ENCODE measurements around the gene BEGAIN.

The BEGAIN gene

DNA sequence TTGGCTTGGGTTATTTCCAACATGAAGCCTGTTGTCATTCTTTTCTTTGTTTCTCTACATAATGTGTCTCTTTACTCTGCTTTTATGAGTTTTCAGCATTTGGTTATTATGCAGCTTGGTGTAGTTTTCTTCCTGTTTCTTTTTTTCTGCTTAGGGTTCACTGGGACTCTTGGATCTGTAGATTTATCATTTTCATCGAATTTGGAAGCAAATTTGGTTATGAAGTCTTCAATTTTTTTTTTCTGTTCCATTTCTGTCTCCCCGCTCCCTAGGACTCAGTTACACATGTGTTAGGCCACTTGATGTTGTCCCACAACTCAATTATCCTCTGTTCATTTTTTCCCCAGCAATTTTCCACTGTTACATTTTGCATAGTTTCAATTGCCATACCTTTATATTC is 13.8 kb upstream of the BEGAIN start:
- no peak for DNase-seq (ENCODE audit: low spot score)

DNA sequence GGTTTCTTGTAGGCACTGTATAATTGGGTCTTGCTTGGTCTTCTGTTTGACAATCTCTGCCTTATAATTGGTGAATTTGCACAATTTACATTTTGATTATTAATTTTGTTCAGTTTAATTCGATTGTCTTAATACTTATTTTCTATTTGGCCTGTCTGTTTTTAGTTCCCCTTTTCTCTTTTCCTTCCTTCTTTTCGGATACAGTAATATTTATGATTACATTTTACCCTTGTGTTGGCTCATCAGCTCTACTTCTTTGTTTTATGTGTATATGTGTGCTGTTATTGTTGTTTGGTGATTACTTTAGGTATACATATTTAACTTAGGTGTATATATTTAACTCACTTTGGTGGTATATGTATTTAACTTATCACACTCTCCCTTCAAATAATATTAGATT is 12.8 kb upstream of the BEGAIN start:
- DNase-seq (ENCODE audit: low spot score) = no peak

DNA sequence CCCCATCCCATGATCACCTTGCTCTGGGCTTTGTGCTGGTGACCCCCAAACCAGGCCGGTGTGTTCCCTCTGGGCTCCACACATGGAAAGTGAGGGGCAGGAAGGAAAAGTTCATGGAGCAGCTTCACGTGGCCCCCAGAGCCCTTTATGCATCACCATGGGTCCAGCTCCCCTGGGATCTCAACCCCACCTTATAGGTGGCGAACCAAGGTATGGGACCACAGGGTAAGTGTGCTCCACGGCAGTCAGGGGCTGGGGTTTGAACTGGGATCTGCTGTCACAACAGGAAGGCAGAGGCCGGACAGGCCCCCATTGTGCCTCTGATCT is 7.4 kb upstream of the BEGAIN start:
- DNase-seq (ENCODE audit: low spot score) = no peak

DNA sequence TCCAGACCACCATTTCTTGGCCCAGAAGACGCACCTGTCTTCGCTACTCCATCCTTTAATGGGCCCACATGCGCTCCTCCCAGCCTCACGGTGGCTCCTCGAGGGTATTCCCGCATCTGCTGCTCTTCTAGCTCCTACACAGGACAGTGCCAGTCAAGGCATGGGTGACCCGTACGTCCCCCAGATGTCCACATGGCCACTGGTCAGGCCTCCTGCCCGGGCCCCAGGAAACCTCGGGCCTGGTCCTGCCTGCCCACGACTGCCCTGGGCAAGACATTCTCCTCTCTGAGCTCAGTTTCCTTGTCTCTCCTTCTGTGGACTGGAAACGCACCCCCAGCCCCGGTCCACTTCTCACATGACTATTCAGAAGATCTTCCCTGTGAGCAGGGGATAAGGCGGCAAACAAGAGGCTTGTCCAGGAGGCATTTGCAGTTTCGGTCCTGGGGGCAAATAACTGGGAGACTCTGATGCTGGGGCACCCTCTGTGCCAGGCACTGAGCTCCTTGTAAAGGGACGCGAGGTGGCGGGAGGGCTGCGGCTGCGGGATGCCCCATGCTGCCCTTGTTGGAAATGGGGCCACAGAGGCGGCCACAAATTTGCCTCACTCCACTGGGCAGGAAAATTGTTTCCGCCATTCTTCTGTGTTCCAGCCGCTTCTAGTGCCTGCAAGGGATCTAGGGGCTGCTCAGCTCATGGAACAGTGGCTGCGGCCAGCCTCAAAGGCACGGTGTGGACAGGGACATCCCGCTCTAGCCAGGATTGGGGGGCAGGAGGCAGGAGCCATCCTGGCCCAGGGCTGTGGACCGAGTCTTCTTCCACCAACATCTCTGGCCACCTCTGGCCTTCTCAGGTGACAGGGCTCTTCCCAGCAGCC is 6.8 kb upstream of the BEGAIN start:
- no peak for DNase-seq (ENCODE audit: low spot score)

DNA sequence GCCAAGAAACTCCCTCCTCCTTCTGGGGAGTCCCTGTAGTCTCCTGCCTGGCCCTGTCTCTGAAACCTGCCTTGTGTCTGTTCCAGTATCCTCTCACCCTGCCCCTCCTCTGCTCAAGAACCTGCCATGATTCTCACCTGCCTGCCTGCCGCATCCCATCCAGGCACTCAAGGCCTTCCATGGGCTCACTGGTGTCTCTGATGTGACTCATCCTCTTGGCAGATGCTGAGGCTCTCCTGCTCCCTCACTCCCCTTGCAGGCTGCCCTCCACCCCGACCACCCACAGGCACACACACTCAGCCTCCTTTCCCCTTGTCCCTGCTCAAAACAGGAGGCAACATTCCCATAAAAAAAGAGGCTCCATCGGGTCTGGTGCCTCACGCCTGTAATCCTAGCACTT is 5.8 kb upstream of the BEGAIN start:
- DNase-seq (ENCODE audit: low spot score) = no peak

DNA sequence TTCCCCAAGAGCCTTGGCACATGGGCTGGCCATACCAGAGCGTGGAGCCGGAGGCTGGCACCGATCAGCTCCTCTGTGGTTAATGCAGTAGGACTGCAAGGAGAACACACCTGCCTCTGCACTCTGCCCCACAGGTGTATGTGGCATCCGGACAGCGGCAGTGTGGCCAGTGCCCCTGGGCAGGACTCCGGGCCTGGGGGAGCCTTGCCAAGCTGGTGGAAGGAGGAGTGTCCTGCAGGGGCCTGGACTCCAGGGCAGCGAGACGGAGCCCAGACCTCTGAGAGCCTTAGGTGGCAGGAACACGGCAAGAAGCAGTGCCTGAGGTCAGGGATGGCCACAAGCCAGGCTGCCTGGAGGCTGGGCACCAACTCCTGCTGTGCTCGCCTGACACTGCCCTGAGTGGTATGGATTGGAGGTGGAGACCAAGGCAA is 5.3 kb upstream of the BEGAIN start:
- no peak for DNase-seq (ENCODE audit: low spot score)

DNA sequence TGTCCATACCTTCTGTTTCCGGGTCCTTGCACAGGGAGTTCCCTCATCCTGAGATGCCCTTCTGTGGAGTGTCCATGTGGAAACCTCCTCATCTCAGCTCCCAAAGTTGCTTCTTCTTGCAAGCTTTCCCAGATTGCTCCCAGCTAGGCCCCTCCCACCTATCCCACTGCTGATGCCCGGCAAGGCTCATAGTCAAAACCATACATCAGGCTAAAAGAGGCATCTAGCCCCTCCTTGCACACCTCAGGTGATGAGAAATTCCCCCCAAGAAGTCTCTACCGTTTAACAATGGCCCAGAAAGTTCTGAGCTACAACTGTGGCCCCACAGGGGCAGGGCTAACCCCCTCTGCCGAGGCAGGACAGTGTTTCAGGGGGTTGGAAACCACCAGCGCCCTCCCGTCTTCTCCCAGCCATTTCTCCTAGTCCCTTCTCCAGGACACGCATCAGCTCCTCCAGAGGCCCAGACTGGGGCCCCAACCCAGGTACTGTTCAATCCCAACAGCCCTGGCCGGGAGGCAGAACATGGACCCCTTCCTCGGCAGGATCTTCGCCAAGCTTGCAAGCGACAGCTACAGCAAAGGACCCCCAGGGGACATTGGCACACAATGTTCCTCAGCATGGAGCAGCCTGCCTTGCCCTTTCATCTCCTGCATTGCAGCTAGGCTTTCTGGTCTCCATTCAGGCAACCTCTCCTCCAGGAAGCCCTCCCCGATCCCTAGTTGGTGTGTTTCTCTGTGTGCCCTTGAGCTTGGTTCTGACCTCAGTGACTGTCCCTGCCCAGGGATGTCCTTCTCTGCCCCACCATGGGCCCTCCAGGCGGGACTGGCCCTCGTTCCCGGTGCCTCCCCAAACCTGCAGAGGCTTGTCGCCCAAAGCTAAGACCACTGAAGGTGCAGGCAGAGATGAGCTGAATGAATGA is 4.5 kb upstream of the BEGAIN start:
- no peak for DNase-seq (ENCODE audit: low spot score)

DNA sequence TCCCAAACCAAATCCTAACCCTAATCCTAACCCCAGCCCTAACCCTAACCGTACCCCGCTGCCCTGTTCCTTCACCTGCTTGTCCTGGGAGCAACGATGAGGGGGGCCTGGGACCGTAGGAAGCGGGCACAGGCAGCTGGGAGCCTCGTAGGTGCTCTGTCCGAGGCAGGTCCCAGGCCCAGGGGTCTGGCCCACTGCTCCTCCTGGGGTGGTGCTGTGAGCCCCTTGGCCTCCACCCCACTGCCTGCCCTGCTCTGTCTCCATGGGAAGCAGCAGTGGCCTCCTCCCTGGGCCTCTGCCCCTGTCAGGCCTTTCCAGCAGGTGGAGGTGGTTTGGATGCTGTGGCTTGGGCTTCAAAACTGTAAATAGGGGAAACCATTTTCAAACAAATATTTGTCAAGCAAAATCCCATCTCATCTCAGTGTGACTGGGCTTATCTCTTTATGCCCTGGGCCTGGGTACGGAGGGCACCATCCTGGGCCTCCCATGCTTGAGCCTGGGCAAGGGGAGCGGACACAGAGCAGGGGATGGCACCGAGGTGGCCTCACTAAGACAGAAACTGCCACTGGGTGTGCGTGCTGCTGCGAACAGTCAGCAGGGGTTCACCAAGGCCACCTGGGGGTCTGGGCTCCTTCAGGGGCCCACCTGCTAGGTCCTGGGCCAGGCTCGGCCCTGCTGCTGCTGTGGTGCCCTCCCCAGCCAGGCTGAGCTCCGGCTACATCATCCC is 3.7 kb upstream of the BEGAIN start:
- no peak for DNase-seq (ENCODE audit: low spot score)

DNA sequence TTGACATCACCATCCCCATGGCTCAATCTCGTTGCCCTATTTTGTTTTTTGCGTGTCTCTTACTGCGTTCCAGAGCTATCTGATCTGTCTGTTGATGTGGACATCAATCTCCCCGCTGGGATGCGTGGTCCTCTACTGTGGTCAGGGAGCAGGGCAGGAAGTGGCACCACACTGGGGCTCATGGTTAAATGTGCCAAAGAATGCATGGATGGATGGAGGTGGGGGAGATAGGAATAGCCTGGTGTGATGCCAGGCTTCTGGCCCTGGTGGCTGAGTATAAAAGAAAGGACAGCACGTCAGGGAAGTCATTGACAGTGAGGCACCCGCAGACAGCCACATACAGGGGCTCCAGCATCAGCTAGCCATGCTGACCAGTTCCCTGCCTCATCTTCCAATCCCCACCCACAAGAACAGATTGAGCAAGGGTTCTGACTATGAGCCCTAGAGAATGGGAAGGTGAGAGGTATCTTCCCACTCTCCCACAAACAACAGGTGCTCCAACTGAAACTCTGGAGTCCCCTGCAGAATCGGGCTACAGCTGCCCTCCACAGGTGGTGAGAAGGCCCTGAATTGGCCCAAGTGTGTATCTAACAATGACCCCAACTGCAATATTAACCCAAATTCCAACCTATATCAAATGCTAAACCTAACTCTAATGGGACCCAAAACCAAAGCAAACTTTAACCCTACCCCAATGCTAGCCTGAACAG is 2.7 kb upstream of the BEGAIN start:
- DNase-seq (ENCODE audit: low spot score) = no peak

DNA sequence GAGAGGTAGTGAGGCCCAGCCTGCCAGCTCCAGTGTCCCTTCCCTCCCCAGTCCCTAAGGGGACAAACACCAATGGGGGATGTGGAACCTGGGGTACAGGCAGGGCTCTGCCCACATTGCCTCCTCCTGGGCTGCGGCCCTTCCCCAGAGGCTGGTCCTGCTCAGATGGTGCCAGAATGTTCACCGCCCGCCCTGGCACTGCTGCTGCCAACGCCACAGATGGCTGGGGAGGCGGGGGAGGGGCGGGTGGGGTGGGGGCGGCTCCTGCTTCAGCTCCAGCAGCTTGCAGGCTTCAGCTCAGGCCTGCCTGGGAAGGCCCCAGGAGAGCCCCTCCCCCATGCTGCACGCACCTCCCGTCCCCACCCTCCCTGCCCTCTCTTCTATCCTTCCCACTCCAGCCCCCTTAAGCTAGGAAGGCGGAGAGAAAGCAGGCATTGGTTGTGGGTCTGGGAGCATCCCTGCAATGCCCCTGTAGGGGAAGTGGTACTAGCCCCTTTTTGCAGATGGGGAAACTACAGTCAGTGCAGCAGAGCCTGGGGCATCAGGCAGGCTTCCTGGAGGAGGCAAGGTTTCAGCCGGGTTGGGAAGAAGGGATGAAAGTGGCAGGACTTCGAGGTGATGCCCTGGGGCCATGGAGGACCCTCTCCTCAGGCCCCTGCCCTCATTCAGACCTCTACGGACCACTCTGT is 2.0 kb upstream of the BEGAIN start:
- peak; percentile 63 for DNase-seq (ENCODE audit: low spot score)

DNA sequence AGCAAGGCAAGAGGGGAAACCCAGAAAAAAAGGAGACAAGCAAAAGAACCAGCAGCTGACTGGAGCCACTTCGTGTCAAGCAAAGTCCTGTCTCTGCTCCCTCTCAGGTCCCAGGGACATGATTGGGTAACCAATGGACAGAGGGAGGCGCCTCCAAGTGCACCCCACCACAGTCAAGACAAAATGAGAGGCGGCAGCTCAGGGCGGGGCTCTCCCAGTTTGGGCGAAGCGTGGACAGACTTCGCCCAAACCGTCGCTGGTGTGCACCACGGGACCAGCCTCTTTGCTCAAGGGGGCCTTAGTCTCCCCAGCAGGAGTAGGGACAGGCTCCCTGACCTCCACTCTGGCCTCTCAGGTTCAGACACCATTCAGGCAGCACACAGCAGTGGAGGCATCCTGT is 1.5 kb upstream of the BEGAIN start:
- DNase-seq (ENCODE audit: low spot score) = no peak

DNA sequence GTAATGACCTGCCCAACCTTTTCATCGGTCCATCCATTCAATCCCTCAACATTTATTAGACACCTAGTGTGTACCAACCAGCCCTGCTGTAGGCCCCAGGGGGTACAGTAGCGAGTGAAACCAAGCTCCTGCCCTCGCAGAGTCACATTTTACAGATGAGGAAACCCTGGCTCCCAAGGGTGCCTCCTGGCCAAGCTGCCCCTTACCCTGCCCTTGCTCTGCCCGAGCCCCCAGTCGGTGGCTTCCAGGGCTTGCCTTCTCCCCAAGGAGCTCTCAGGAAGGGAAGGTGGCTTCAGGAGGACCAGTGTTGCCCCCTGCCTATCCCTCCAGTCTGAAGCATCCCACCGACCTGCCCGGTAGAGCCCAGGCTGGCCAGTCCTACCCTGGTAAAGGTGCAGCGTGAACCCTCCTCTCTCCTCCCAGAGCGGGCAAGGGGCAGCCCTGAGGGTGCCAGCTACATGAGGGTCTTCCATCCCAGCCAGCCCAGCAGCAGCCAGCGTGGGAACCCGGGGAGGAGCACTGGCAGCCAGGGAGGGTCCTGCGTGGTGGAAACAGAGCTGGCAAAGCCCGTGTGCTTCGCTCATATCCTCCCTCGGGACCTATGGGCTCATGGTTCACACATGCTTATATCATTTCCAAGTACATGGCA is 670 bp upstream of the BEGAIN start:
- no peak for DNase-seq (ENCODE audit: low spot score)

DNA sequence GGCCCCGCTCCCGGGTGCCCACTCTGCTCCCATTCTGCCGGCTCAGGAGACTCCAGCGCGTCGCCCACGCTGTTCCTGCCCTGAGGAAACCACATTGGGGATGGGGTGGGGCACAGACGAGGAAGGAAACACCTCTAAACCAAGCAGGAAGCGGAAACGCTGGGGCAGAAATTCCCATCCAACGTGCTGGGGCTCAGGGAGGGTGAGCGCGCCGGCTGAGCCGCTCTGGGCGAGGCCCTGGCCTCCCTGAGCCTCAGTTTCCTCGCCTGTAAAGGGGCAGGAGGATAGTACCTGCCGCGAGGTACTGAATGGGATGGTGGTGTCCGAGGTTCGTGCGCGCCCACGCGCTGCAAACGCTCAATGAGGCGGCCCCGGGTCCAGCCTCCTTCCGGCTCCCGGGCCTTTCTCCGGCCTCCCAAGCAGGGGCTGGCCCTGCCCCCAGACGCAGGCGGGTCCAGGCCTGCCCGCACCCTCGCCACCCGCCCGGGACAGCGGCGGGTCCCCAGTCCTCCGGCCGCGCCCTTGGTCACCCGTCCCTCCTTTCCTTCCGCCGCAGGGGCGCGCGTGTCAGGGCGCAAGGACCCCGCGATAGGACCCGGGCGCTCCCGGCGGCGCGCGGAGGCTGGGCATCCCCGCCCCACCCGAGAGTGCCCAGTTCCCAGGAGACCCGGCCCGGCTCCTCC is 673 bp downstream of the BEGAIN start:
- DNase-seq (ENCODE audit: low spot score) = peak; percentile 68

DNA sequence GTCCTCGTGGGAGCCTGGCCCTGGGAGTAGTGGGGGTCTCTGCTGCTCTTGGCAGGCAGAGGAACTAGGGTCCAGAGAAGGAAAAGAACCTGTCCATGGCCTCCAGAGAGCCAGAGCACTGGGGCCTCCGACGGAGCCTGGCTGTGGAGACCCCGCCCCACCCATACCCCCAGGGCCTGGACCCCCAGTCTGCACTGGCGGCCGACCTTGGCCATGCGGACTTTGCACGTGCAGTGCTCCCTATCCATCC is 1.1 kb downstream of the BEGAIN start:
- DNase-seq (ENCODE audit: low spot score) = no peak

DNA sequence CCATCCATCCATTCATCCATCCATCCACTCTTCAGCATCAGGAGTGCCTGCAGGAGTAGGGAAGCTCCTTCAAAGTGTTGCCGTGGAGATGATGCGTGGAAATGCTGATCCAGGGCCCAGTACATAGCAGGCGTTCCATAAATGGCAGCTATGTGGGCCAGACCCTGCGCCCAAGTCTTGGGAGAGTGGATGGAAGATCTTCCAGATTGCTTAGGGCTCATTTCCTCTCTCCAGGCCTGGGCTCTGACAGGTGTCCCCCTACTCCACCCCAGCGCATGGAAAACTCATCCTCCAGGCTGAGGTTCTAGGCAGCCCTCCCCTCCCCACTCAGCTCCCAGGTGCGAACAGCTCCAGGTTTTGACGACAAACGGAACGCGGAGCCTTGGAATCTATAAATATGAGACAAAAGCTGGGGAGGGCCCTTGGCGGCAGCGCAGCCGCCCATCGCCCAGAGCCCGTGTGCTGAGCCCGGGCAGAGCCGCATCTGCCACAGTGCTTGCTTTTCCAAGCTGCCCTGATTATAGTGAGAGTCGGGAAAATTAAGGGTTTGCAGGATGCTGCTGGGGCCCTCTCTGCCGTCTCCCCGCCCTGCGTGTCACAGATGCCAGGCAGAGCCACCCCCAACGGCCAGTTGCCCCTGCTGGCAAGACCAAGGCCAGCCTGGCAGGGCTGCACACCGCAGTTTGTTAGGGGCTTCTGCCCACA is 1.6 kb downstream of the BEGAIN start:
- no peak for DNase-seq (ENCODE audit: low spot score)

DNA sequence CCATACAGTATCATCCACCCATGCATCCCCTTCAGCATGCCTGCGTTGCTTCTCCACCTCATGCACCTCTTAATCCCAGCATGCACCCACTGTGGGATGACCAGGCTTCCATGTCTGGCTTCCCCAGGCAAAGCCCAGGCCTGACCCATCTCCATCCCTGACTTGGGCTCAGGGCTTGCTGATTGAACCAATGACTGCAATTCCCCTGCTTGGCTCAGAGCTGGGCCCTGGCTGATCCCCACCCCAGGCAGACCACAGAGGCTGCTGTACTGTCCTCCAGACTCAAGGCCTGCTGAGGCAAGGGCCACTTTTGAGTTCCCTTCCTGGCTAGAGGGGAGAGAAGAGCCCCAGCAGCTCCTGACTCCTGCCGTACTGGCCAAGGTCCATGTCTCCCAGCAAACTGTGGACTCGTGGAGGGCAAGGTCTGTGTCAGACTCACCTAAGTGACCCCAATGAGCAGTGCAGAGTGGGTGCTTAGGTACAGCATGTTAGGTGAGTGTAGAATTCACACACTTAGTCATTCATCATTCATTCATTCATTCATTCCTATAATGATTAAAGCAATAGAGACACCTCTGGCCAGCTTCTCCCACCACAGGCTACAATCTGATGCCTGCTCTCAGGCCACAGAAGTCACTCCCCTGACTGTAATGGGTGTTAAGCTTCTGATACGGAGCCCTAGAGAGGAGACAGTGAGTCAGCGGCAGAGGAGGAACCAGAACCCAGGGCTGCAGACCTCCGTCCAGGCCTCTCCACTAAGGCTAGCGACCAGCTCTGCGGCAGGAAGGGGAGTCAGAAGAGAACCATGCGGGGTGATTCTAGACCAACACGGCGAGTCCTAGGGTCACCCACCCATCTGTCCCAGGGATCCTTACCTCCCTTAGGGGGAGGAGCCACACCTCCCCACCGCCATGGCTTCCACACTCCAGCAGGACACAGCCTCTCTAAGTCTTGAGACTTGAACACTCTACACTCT is 2.9 kb downstream of the BEGAIN start:
- DNase-seq (ENCODE audit: low spot score) = no peak

DNA sequence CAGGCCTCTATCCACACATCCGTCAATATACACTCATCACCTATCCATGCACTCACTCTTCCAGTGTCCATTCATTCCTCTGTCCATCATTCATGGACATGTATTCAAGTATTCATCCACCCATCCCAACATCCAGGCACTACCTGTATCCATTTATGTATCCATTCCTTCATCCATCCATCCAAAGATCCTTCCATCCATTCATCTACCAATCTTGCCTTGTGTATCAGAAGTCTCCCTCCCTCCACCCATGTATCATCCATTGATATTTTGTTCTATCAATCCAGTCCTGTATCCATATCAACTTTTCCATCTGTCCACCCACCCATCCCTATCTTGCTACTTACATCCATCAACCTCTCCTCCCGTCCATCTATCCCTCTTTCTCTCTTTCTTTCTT is 4.0 kb downstream of the BEGAIN start:
- no peak for DNase-seq (ENCODE audit: low spot score)

DNA sequence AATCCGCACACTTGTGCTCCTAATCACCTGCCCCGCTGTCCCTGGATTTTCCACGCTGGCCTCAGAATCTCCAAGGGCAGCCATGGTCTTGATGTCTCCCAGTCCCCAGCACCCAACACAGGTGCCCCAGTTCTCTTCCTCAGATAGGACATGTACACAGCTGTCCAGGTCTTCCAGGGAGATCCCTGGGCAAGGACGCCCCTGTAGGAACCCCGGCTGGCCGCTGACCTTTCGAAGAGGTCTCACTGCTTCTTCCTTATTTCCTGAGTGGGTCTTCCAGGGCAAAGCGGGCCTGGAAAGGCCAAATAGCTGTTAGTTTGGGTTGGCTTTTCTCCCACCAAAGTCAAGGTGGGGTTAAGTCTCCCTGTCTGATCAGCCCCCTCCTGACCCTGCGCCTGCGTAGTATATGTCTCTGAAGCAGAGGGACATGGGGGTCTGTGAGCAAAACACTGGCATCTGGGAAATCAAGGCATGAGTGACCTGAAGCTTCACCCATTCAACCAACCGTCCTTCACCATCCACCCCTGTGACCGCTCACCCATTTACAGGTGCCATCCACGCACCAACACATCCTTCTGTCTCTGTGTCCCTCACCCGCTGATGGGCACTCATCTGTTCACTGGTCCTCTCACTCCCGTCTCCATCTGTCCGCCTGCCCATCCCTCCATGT is 4.6 kb downstream of the BEGAIN start:
- DNase-seq (ENCODE audit: low spot score) = no peak
